HG03460 (cell line): ENCODE results near the gene L3MBTL3.

Experiments used
- ATAC-seq: cut with Tn5 transposase; IDR thresholded peaks from one replicate; pipeline ENCODE4 v1.9.1; 2021; ENCODE audit not compliant: unreplicated experiment

Gene L3MBTL3

DNA sequence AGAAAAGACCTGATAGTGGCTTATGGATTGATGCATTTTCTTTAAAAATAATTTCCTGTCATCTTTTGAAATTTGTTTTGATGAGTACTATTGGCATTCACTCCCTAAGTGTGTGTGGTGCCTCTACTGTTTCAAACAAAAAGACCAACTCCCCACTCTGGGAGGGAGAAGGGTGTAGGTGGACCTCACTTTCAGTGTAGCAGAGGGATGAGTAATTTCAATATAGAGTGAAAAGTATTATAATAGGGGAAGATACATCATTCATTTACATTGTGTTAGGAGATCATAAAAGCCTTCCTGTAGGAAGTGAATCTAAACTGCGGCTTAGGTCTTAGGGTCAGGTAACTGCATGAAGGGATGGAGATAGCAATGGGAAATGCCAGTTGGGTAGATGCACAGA is 158.0 kb downstream of the L3MBTL3 start:
- no peak for ATAC-seq

- no peak for ATAC-seq
These were observed 160.3 kb downstream of the L3MBTL3 start for GRCh38 chr6:130178692-130179091.

- no peak for ATAC-seq
These were observed 164.1 kb downstream of the L3MBTL3 start for GRCh38 chr6:130182466-130182865.

DNA sequence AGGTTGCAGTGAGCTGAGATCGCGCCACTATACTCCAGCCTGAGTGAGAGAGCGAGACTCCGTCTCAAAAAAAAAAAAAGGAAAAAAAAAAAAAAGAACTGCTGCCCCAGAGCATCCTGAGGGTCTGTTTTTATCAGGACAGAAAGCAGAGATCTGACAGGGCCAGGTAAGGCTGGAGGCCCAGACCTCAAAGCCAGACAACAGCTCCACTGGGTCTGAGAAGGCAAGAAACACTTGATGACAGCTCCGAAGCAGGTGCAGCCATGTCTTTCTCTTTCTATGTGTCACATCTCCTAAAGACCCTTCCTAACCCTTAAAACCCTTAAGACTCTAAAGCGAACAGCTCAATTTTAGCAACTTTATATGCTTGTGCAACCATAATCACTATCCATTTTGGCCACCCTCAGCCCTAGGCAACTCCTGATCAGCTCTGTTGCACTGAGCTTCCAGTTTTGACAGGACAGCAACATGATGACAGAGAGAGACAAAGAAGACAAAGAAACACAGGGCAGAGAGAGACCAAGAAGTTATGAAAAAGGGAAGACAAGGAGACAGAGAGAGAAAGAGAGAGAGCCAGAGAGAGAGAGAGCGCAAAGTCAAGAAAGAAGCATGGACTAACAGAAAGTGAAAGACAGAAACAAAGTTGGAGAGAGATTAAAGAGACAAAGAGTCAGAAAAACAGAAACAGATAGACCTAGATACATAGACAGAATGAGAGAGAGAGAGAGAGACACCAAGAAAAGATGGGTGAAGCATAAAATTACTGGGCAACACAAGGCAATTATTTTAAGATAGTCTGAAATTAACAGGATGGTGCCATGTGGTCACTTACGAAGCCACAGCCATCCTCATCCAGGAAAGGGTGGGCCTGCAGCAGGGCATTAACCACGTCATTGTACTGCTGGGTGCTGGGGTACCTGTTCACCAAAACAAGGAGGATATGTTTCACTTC is 165.2 kb downstream of the L3MBTL3 start:
- no peak for ATAC-seq

DNA sequence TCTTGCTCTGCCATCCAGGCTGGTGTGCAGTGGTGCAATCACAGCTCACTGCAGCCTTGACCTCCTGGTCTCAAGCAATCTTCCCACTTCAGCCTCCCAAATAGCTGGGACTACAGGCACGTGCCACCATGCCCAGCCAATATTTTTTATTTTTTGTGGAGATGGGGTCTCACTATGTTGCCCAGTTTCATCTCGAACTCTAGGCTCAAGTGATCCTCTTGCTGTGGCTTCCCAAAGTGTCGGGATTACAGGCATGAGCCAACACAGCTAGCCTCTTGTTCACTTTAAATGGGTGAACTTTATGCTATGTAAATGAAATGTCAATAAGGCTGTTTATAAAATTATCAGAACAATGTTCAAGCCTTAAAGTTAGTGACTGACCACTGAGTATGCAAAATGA is 167.3 kb downstream of the L3MBTL3 start:
- no peak for ATAC-seq

DNA sequence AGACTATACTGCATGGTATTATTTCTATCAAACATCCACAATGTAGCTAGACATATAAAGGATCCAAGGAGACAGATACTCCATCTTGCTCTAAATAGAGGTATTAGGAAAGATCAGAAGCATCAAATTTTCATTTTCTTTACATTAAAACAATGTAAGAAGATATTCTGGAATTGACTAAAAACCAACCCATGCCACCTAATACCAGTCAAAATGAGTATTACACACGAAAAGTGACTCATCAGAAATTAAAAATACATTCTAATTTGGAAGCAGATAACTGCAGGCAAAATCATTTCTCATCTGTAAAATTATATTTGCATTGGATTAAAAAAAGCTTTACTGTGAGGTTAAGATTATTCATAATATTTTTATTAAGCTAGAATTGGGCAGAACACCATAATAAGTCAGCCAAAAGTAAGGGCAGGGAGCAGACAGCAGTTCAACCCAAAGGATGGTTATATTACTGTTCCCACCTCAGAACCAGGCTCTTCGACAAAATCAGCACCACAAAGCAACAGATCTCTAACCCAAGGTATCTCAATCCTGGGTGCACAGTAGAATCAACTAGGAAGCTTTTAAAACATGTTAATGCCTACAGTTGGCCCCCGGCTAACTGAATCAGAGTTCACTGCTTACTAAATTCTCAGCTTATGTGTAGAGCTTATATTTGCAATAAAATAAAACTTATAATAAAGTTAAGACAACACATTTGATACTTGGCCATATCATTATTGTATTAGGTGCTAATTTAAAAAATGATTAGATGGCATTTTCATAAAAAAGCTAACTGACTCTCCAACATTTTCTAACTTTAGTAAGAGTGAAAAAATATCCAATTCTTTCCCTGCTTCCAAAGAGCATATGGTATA is 169.2 kb downstream of the L3MBTL3 start:
- ATAC-seq, result no peak

GRCh38 chr6:130188207-130188899 is 170.0 kb downstream of the L3MBTL3 start:
- no peak for ATAC-seq

DNA sequence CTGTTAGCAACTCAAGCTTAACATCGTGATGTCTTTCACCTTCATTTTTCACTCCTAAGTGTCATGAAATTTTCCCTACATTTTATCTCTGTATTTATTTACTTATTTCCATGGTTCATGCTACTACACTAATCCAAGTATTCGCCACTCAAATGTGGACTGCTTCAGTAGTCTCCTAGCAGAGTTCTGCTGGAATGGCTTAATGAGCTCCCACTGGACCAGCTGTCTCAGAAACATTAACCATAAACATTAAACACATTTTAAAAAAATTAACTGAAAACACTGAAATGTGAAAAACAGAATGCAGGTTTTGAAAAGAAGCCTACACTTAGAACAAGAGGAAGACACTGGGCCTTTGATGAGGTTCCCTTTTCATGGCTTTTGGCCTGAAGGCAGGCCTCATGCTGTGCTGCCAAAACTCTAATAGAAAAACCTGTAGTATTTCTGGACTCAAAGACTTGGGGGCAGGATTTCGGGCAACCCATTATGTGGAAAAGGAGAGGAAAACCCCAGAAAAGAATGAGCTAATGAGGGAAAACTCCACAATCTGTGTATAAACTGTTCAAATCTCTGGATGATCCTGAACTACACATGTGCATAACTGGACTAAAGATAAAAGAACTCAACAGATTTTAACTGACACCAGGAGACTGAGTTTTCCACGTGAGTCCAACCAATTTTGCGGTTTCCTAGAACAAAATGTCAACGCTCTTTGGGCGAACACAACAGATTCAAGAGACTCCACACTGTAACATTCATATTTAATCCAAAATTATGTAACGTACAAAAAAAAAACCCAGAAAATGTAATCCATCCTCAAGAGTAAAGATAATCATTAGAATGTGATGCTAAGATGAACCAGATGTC is 171.4 kb downstream of the L3MBTL3 start:
- ATAC-seq, result no peak
